ENCODE measurements around the gene AKR1A1. TPM values are rescaled to one million over a fixed set of nuclear protein-coding genes. Genes with fewer than 3 reads are reported as not detected.
A peak's percentile ranks its signal among the peaks of the same experiment; 100 is the strongest.
"Not testable (repeated sequence)": the region's sequence is repeated elsewhere in the genome, so short reads cannot be mapped to it uniquely, and the experiment has no call there.

AKR1A1 gene
- total RNA-seq, 1 donor from 2014 or later, result 45.4 TPM

GRCh38 chr1:45522324-45523104 is 28.1 kb upstream of the AKR1A1 start:
- peak overlapping the region; percentile 99 for H3K4me3 ChIP-seq
- no peaks in the 10 kb centered on the region for H3K9me3 ChIP-seq (replicated peaks)
- no peaks in the 10 kb centered on the region for H3K27me3 ChIP-seq (ENCODE audit: low read depth)
- H3K27ac ChIP-seq (replicated peaks), result peak overlapping the region; percentile 97
- no peak for DNase-seq
- peaks cover 14% of the 10 kb centered on the region for H3K36me3 ChIP-seq
- intact Hi-C loops (cut with micrococcal nuclease), result no loop called here
- peaks cover 39% of the 10 kb centered on the region for H3K4me1 ChIP-seq
- TF ChIP-seq, protein P1, sequence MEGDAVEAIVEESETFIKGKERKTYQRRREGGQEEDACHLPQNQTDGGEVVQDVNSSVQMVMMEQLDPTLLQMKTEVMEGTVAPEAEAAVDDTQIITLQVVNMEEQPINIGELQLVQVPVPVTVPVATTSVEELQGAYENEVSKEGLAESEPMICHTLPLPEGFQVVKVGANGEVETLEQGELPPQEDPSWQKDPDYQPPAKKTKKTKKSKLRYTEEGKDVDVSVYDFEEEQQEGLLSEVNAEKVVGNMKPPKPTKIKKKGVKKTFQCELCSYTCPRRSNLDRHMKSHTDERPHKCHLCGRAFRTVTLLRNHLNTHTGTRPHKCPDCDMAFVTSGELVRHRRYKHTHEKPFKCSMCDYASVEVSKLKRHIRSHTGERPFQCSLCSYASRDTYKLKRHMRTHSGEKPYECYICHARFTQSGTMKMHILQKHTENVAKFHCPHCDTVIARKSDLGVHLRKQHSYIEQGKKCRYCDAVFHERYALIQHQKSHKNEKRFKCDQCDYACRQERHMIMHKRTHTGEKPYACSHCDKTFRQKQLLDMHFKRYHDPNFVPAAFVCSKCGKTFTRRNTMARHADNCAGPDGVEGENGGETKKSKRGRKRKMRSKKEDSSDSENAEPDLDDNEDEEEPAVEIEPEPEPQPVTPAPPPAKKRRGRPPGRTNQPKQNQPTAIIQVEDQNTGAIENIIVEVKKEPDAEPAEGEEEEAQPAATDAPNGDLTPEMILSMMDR (IDR thresholded peaks at IDR 0.05; ENCODE audit: borderline replicate concordance), result no peak

DNA sequence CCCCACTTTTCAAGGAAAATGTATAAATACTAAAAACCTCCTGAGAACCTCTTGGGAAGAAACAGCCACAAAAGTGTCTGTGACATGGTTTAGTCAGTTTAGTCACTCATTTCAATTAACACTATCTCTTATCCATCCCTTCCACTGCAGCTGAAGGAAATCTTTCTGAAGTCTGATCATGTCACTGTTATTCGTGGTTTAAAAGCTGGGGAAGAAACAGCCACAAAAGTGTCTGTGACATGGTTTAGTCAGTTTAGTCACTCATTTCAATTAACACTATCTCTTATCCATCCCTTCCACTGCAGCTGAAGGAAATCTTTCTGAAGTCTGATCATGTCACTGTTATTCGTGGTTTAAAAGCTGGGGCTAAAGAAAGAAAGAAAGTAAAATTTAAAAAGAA is 27.1 kb upstream of the AKR1A1 start:
- H3K27ac ChIP-seq (replicated peaks); H3K4me3 ChIP-seq; DNase-seq; H3K27me3 ChIP-seq (ENCODE audit: low read depth); intact Hi-C loops (cut with micrococcal nuclease); H3K9me3 ChIP-seq (replicated peaks); H3K36me3 ChIP-seq: not testable (repeated sequence)
- peaks cover 37% of the 10 kb centered on the region for H3K4me1 ChIP-seq

DNA sequence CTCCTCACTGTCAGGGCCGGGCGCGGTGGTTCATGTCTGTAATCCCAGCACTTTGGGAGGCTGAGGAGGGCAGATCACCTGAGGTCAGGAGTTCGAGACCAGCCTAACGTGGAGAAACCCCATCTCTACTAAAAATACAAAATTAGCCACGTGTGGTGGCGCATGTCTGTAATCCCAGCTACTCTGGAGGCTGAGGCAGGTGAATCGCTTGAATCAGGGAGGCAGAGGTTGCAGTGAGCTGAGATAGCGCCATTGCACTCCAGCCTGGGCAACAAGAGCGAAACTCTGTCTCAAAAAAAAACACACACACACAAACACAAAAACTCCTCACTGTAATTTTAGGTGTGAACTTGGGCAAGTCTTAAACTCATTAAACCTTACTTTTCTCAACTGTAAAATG is 26.7 kb upstream of the AKR1A1 start:
- H3K4me3 ChIP-seq; H3K9me3 ChIP-seq (replicated peaks); H3K27me3 ChIP-seq (ENCODE audit: low read depth); intact Hi-C loops (cut with micrococcal nuclease); DNase-seq; H3K27ac ChIP-seq (replicated peaks); H3K36me3 ChIP-seq: not testable (repeated sequence)
- peaks cover 32% of the 10 kb centered on the region for H3K4me1 ChIP-seq

GRCh38 chr1:45526135-45526644 is 24.4 kb upstream of the AKR1A1 start:
- no peak overlapping the region for H3K4me3 ChIP-seq
- H3K4me1 ChIP-seq, result peaks cover 14% of the 10 kb centered on the region
- DNase-seq, result no peak
- H3K9me3 ChIP-seq (replicated peaks), result no peaks in the 10 kb centered on the region
- H3K27ac ChIP-seq (replicated peaks), result no peak overlapping the region
- H3K36me3 ChIP-seq, result no peaks in the 10 kb centered on the region
- H3K27me3 ChIP-seq (ENCODE audit: low read depth), result no peaks in the 10 kb centered on the region
- TF ChIP-seq, protein P1 (IDR thresholded peaks at IDR 0.05; ENCODE audit: borderline replicate concordance), result no peak
- intact Hi-C loops (cut with micrococcal nuclease), result no loop called here

DNA sequence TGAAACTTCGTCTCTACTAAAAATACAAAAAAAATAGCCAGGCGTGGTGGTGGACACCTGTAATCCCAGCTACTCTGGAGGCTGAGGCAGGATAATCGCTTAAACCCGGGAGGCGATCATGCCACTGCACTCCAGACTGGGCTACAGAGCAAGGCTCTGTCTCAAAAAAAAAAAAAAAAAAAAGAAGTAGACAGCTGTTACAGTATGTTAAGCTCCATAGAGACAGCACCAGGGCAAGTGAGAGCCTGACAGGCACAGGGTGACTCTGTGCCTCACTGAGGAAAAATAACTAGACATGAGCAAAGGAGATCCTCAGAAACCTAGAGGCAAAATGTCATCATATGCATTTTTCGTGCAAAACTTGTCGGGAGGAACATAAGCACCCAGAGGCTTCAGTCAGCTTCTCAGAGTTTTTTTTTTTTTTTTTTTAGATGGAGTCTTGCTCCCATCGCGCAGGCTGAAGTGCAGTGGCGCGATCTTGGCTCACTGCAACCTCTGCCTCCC is 19.9 kb upstream of the AKR1A1 start:
- intact Hi-C loops (cut with micrococcal nuclease), result no loop called here
- Histone ChIP-seq H3K36me3 (no peaks in the 10 kb centered on the region), H3K9me3 (replicated peaks) (no peaks in the 10 kb centered on the region), H3K4me3 (no peak overlapping the region), H3K27ac (replicated peaks) (no peak overlapping the region), H3K4me1 (no peaks in the 10 kb centered on the region), H3K27me3 (ENCODE audit: low read depth) (no peaks in the 10 kb centered on the region)
- no peak for DNase-seq
- TF ChIP-seq, protein P1 (IDR thresholded peaks at IDR 0.05; ENCODE audit: borderline replicate concordance), result no peak

- H3K27me3 ChIP-seq (ENCODE audit: low read depth), result no peaks in the 10 kb centered on the region
- no peak overlapping the region for H3K4me3 ChIP-seq
- no peak overlapping the region for H3K27ac ChIP-seq (replicated peaks)
- H3K9me3 ChIP-seq (replicated peaks), result no peaks in the 10 kb centered on the region
- no peak for DNase-seq
- TF ChIP-seq, protein P1 (IDR thresholded peaks at IDR 0.05; ENCODE audit: borderline replicate concordance), result no peak
- intact Hi-C loops (cut with micrococcal nuclease), result no loop called here
- no peaks in the 10 kb centered on the region for H3K4me1 ChIP-seq
- no peaks in the 10 kb centered on the region for H3K36me3 ChIP-seq
Measured at GRCh38 chr1:45531873-45532272, 18.8 kb upstream of the AKR1A1 start.
